Astrocyte (in vitro differentiated cells and primary cell): ENCODE data around the gene NACA2. TPM values are rescaled to one million over a fixed set of nuclear protein-coding genes. Genes with fewer than 3 reads are reported as not detected.
"Not testable (repeated sequence)": the region's sequence is repeated elsewhere in the genome, so short reads cannot be mapped to it uniquely, and the experiment has no call there.

Experiments
- DNase-seq: peaks from one replicate; pipeline ENCODE4 v3.0.0-alpha.2; 2010; ENCODE audit warnings: low read depth
- FAIRE-seq: peaks from 2 replicates; lab custom pipeline; 2011; peaks lifted over from hg19 to GRCh38; lab: Jason Lieb, UNC
- H2AFZ ChIP-seq: 2 replicates; pipeline ENCODE4 v1.6.0; 2012; ENCODE audit warnings: low read depth, low read length, inconsistent platforms
- H3K27ac ChIP-seq: 2 replicates; pipeline ENCODE4 v1.5.1; 2011; ENCODE audit warnings: low read depth, low read length, inconsistent platforms
- H3K27me3 ChIP-seq: 2 replicates; pipeline ENCODE4 v1.6.0; 2011; ENCODE audit warnings: low read length, inconsistent platforms; ENCODE audit not compliant: insufficient read depth
- H3K36me3 ChIP-seq: 2 replicates; pipeline ENCODE4 v1.5.1; 2011; ENCODE audit warnings: low read length, inconsistent platforms; ENCODE audit not compliant: insufficient read depth
- H3K4me1 ChIP-seq: 2 replicates; pipeline ENCODE4 v1.5.1; 2011; ENCODE audit warnings: low read length, inconsistent platforms; ENCODE audit not compliant: insufficient read depth
- H3K4me2 ChIP-seq: 2 replicates; pipeline ENCODE4 v1.6.0; 2012; ENCODE audit warnings: low read length, inconsistent platforms
- H3K4me3 ChIP-seq: 2 replicates; pipeline ENCODE4 v1.5.1; 2011; ENCODE audit warnings: low read depth, mild to moderate bottlenecking, low read length, inconsistent platforms; ENCODE audit not compliant: insufficient read depth
- H3K79me2 ChIP-seq: 2 replicates; pipeline ENCODE4 v1.6.0; 2012; ENCODE audit warnings: mild to moderate bottlenecking, low read length, inconsistent platforms; ENCODE audit not compliant: insufficient read depth
- H3K9ac ChIP-seq: 2 replicates; pipeline ENCODE4 v1.6.0; 2012; ENCODE audit warnings: mild to moderate bottlenecking, low read length, inconsistent platforms
- H3K9me3 ChIP-seq: 2 replicates; pipeline ENCODE4 v1.5.1; 2012; ENCODE audit warnings: low read depth, mild to moderate bottlenecking, low read length, inconsistent platforms; ENCODE audit not compliant: insufficient read depth
- H4K20me1 ChIP-seq: 2 replicates; pipeline ENCODE4 v1.6.0; 2012; ENCODE audit warnings: low read length, inconsistent platforms; ENCODE audit not compliant: insufficient read depth
- H3K27ac Mint-ChIP-seq: one replicate; pipeline ENCODE4 v1.8.0; 2021; ENCODE audit warnings: mild to moderate bottlenecking, mixed read lengths; ENCODE audit not compliant: unreplicated experiment
- H3K27me3 Mint-ChIP-seq: one replicate; pipeline ENCODE4 v1.8.0; 2021; ENCODE audit warnings: low read depth, mixed read lengths; ENCODE audit not compliant: unreplicated experiment
- H3K36me3 Mint-ChIP-seq: one replicate; pipeline ENCODE4 v1.8.0; 2021; ENCODE audit warnings: low read depth, mixed read lengths; ENCODE audit not compliant: unreplicated experiment
- H3K4me1 Mint-ChIP-seq: one replicate; pipeline ENCODE4 v1.8.0; 2021; ENCODE audit warnings: low read depth, mixed read lengths; ENCODE audit not compliant: unreplicated experiment
- H3K4me3 Mint-ChIP-seq: one replicate; pipeline ENCODE4 v1.8.0; 2021; ENCODE audit warnings: mild to moderate bottlenecking, moderate library complexity, mixed read lengths; ENCODE audit not compliant: unreplicated experiment
- H3K9me3 Mint-ChIP-seq: one replicate; pipeline ENCODE4 v1.8.0; 2021; ENCODE audit warnings: mild to moderate bottlenecking, mixed read lengths; ENCODE audit not compliant: unreplicated experiment
- EZH2 ChIP-seq: IDR thresholded peaks from 2 replicates; pipeline ENCODE4 v1.6.1; 2012; ENCODE audit warnings: mild to moderate bottlenecking, low read length, inconsistent platforms; ENCODE audit not compliant: insufficient read depth
- total RNA-seq: library from RNA; stranded (reverse); gene quantifications from 2 replicates; pipeline ENCODE4 v1.2.1, GENCODE V29; 2021
- TF ChIP-seq, protein P1 (sequence below): IDR thresholded peaks from 2 replicates; pipeline ENCODE4 v1.5.1; 2011; ENCODE audit warnings: low read depth, mild to moderate bottlenecking, inconsistent platforms, low read length, moderate library complexity; ENCODE audit not compliant: insufficient read depth

The NACA2 gene
- total RNA-seq, 1 donor from 2014 or later, result not detected

DNA sequence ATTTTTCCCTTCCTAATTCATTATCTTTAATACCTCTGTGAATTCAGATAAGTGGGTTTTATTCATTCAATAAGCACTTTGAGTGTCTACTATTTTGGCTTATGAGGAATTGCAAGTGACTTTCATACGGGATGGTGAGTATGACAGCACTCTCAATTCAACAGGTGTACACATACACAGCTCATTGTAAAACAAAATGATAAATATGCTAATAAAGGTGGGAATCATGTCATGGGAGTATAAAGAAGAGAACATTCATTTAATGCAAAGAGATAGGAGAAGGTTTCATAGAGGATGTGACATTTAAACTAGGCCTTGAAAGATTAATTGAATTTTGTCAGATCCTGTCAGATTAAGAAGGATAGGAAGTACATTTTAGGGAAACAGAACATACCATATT is 19.4 kb downstream of the NACA2 start:
- Histone ChIP-seq H3K4me2 (no peak overlapping the region), H4K20me1 (no peaks in the 10 kb centered on the region), H3K79me2 (no peaks in the 10 kb centered on the region), H3K9me3 (no peaks in the 10 kb centered on the region), H3K36me3 (no peaks in the 10 kb centered on the region), H3K27me3 (no peaks in the 10 kb centered on the region), H3K9ac (no peak overlapping the region), H3K27ac (no peak overlapping the region), H2AFZ (no peak overlapping the region), H3K4me1 (no peaks in the 10 kb centered on the region), H3K4me3 (no peak overlapping the region)
- H3K36me3 Mint-ChIP-seq, result no peaks in the 10 kb centered on the region
- H3K27ac Mint-ChIP-seq, result no peak overlapping the region
- TF ChIP-seq EZH2, result no peak
- TF ChIP-seq, protein P1, sequence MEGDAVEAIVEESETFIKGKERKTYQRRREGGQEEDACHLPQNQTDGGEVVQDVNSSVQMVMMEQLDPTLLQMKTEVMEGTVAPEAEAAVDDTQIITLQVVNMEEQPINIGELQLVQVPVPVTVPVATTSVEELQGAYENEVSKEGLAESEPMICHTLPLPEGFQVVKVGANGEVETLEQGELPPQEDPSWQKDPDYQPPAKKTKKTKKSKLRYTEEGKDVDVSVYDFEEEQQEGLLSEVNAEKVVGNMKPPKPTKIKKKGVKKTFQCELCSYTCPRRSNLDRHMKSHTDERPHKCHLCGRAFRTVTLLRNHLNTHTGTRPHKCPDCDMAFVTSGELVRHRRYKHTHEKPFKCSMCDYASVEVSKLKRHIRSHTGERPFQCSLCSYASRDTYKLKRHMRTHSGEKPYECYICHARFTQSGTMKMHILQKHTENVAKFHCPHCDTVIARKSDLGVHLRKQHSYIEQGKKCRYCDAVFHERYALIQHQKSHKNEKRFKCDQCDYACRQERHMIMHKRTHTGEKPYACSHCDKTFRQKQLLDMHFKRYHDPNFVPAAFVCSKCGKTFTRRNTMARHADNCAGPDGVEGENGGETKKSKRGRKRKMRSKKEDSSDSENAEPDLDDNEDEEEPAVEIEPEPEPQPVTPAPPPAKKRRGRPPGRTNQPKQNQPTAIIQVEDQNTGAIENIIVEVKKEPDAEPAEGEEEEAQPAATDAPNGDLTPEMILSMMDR, result no peak
- H3K4me3 Mint-ChIP-seq, result no peak overlapping the region
- no peak for FAIRE-seq
- no peaks in the 10 kb centered on the region for H3K9me3 Mint-ChIP-seq
- H3K4me1 Mint-ChIP-seq, result no peaks in the 10 kb centered on the region
- no peak for DNase-seq
- no peaks in the 10 kb centered on the region for H3K27me3 Mint-ChIP-seq

DNA sequence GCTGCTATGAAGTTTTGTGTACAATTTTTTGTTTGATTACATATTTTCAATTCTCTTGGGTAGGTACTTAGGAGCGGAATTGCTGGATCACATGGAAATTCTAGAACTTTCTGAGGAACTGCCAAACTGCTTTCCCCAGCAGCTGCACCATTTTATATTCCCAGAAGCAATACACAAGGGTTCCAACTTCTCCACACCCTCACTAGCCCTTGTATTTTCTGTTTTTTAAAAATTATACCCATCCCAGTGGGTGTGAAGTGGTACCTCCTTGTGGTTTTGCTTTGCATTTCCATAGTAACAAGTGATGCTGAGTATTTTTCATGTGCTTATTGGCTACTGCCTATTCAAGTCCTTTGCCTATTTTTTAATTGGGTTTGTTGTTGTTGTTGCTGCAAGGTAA is 20.9 kb downstream of the NACA2 start:
- no peaks in the 10 kb centered on the region for H3K27me3 Mint-ChIP-seq
- DNase-seq, result no peak
- Histone ChIP-seq H3K36me3 (no peaks in the 10 kb centered on the region), H2AFZ (no peak overlapping the region), H3K27ac (no peak overlapping the region), H3K9me3 (no peaks in the 10 kb centered on the region), H3K79me2 (no peaks in the 10 kb centered on the region), H3K9ac (no peak overlapping the region), H3K27me3 (no peaks in the 10 kb centered on the region), H3K4me2 (no peak overlapping the region), H4K20me1 (no peaks in the 10 kb centered on the region), H3K4me1 (no peaks in the 10 kb centered on the region), H3K4me3 (no peak overlapping the region)
- no peak overlapping the region for H3K4me3 Mint-ChIP-seq
- TF ChIP-seq, protein P1, result no peak
- TF ChIP-seq EZH2, result no peak
- no peak for FAIRE-seq
- no peaks in the 10 kb centered on the region for H3K36me3 Mint-ChIP-seq
- no peaks in the 10 kb centered on the region for H3K4me1 Mint-ChIP-seq
- H3K9me3 Mint-ChIP-seq, result no peaks in the 10 kb centered on the region
- H3K27ac Mint-ChIP-seq, result no peak overlapping the region

DNA sequence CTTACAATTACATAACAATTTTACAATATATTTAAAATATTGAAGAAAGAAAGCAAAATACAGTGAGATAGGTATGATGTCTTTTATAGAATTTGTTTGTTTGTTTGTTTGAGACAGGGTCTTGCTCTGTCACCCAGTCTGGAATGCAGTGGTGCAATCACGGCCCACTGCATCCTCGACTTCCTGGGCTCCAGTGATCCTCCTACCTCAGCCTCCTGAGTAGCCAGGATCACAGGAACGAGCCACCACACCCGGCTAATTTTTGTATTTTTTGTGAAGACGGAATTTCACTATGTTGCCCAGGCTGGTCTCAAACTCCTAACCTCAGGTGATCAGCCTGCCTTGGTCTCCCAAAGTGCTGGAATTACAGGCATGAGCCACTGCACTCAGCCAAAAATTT is 21.5 kb downstream of the NACA2 start:
- not testable (repeated sequence) for H4K20me1 ChIP-seq, H3K27ac Mint-ChIP-seq, H3K4me3 ChIP-seq, H3K9me3 ChIP-seq, H3K9me3 Mint-ChIP-seq, H3K4me3 Mint-ChIP-seq, H3K9ac ChIP-seq, H3K4me2 ChIP-seq, H2AFZ ChIP-seq, DNase-seq, H3K4me1 Mint-ChIP-seq, H3K27me3 ChIP-seq, FAIRE-seq, H3K4me1 ChIP-seq, H3K79me2 ChIP-seq, H3K27ac ChIP-seq, H3K27me3 Mint-ChIP-seq, H3K36me3 Mint-ChIP-seq, H3K36me3 ChIP-seq
